Upper lobe of right lung (tissue), 1 donor: Measurements from ENCODE around the gene SLFN12. TPM values are rescaled to one million over a fixed set of nuclear protein-coding genes. Genes with fewer than 3 reads are reported as not detected.
"Not testable (repeated sequence)": the region's sequence is repeated elsewhere in the genome, so short reads cannot be mapped to it uniquely, and the experiment has no call there.

Experiments
- ATAC-seq: fragments of 200-7000 bp; cut with Tn5 transposase; one replicate; pipeline ENCODE4 v1.9.1; 2020; ENCODE audit warnings: mild to moderate bottlenecking, moderate library complexity
- DNase-seq: peaks from one replicate; pipeline ENCODE4 v3.0.0-alpha.2; 2020
- H3K27ac ChIP-seq: fragments of 200-600 bp; one replicate; pipeline ENCODE4 v1.8.0; 2022
- H3K27me3 ChIP-seq: fragments of 200-600 bp; one replicate; pipeline ENCODE4 v1.8.0; 2022; ENCODE audit warnings: mild to moderate bottlenecking
- H3K36me3 ChIP-seq: fragments of 200-600 bp; one replicate; pipeline ENCODE4 v1.8.0; 2022
- H3K4me1 ChIP-seq: fragments of 200-600 bp; one replicate; pipeline ENCODE4 v1.8.0; 2022
- H3K4me3 ChIP-seq: fragments of 200-600 bp; one replicate; pipeline ENCODE4 v1.8.0; 2022; ENCODE audit warnings: mild to moderate bottlenecking
- H3K9me3 ChIP-seq: fragments of 200-600 bp; one replicate; pipeline ENCODE4 v1.8.0; 2022
- intact Hi-C: fragments of 100-400 bp; cut with DNase I; formaldehyde crosslinking; loops from one replicate; pipeline ENCODE4 v1.11.0; 2022
- total RNA-seq: library from RNA; stranded (reverse); fragmentation: NEBNext Ultra II Directional; extraction: Animal tissue kit (Norgen Biotek cat#: 25700); gene quantifications from one replicate; pipeline ENCODE4 v1.2.1, GENCODE V29; 2021
- TF ChIP-seq, protein P1 (sequence below): fragments of 200-600 bp; IDR thresholded peaks from one replicate; pipeline ENCODE4 v1.8.0; 2022; ENCODE audit warnings: antibody characterized with exemption
- donor health status: DM: no; HTN: yes; CAD: no; lungs with severe emphysema.

SLFN12 gene
- total RNA-seq, 1 donor from 2014 or later, result 12.4 TPM

DNA sequence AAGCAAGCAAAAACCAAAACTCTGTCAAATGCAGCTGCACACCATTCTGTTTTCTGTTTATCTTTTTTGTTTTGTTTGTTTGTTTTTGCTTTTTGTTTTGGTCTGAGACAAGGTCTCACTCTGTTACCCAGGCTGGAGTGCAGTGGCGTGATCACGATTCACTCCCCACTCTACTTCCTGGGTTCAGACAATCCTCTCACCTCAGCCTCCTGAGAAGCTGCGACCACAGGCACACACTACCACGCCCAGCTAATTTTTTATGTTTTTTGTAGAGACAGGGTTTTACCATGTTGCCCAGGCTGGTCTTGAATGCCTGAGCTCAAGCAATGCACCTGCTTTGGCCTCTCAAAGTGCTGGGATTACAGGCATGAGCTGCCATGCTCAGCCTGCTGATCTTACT is 35.5 kb upstream of the SLFN12 start:
- H3K27me3 ChIP-seq, result no peaks in the 10 kb centered on the region
- no peak for ATAC-seq
- intact Hi-C loops, result no loop called here

DNA sequence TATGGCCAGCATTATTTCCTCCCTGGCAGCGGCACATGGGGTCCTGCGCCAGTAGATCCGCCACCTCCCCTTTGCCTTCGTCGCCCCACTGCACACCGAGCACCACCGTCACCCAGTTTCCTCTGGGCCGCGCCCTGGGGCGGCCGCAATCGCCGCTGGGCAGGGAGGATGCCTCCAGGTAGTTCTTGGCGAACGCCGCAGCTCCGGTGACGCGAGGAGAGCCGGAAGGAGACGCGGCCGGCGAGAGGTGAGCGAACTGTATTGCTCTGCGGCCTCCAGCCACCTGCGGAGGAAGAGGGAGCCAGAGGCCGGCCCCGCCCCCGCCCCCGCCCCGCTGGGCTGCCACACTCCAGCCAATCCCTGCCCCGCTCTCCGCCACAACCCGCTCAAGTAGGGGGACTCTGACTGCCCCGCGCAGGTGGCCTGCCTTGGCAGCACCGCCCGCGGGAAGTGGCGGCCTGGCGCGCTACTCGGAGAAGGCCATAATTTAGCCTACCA is 28.1 kb upstream of the SLFN12 start:
- Histone ChIP-seq H3K4me3 (peak overlapping the region; percentile 39), H3K36me3 (no peaks in the 10 kb centered on the region), H3K27me3 (no peaks in the 10 kb centered on the region), H3K9me3 (no peaks in the 10 kb centered on the region), H3K4me1 (peaks cover 5% of the 10 kb centered on the region), H3K27ac (no peak overlapping the region)
- DNase-seq, result peak; percentile 90
- TF ChIP-seq, protein P1, sequence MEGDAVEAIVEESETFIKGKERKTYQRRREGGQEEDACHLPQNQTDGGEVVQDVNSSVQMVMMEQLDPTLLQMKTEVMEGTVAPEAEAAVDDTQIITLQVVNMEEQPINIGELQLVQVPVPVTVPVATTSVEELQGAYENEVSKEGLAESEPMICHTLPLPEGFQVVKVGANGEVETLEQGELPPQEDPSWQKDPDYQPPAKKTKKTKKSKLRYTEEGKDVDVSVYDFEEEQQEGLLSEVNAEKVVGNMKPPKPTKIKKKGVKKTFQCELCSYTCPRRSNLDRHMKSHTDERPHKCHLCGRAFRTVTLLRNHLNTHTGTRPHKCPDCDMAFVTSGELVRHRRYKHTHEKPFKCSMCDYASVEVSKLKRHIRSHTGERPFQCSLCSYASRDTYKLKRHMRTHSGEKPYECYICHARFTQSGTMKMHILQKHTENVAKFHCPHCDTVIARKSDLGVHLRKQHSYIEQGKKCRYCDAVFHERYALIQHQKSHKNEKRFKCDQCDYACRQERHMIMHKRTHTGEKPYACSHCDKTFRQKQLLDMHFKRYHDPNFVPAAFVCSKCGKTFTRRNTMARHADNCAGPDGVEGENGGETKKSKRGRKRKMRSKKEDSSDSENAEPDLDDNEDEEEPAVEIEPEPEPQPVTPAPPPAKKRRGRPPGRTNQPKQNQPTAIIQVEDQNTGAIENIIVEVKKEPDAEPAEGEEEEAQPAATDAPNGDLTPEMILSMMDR, result no peak
- intact Hi-C loops, result no loop called here
- peak; percentile 99 for ATAC-seq

More for the DNA sequence above, 35.5 kb upstream of the SLFN12 start:
- DNase-seq, result no peak
- Histone ChIP-seq H3K27ac (no peak overlapping the region), H3K4me3 (no peak overlapping the region), H3K4me1 (no peaks in the 10 kb centered on the region), H3K36me3 (no peaks in the 10 kb centered on the region), H3K9me3 (no peaks in the 10 kb centered on the region)
- TF ChIP-seq, protein P1, result no peak

DNA sequence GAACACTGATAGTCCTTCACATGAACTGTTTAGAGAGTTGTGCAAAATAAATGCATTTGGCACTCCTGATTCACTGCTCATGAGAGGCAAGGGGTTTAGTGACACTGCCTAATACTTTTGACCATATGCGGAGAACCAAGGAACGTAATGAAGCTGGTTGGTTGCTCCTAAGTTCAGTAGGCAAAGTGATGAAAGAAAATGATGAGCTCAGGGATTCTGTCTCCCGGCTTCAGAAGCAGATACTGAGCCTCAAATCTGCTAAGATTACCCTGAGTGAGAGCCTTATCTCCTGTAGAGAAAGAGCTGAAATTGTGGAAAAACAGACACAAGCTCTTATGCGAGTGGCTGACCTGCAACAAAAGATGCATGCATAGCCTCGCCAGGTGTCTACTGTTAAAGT is 21.7 kb upstream of the SLFN12 start:
- H3K27me3 ChIP-seq, DNase-seq, H3K4me3 ChIP-seq, H3K9me3 ChIP-seq, ATAC-seq, intact Hi-C loops, H3K4me1 ChIP-seq, H3K36me3 ChIP-seq, H3K27ac ChIP-seq: not testable (repeated sequence)

DNA sequence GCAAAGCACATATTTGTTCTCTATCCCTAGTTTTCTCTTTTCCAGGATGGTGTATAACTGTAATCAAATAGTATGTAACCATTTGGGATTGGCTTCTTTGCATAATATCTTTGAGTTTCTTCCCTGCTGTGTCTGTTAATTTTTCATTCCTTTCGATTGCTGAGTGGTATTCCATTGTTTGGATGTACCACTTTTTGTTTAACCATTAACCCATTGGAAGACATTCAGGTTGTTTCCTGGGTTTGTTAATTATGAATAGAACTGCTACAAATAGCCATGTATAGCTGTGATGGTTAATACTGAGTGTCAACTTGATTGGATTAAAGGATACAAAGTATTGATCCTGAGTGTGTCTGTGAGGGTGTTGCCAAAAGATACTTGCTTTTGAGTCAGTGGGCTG is 20.9 kb upstream of the SLFN12 start:
- Histone ChIP-seq H3K27me3 (no peaks in the 10 kb centered on the region), H3K4me3 (no peak overlapping the region), H3K4me1 (peaks cover 3% of the 10 kb centered on the region), H3K27ac (no peak overlapping the region), H3K36me3 (no peaks in the 10 kb centered on the region), H3K9me3 (no peaks in the 10 kb centered on the region)
- ATAC-seq (no peak), DNase-seq (no peak)
- intact Hi-C loops, result no loop called here
- TF ChIP-seq, protein P1, result no peak

DNA sequence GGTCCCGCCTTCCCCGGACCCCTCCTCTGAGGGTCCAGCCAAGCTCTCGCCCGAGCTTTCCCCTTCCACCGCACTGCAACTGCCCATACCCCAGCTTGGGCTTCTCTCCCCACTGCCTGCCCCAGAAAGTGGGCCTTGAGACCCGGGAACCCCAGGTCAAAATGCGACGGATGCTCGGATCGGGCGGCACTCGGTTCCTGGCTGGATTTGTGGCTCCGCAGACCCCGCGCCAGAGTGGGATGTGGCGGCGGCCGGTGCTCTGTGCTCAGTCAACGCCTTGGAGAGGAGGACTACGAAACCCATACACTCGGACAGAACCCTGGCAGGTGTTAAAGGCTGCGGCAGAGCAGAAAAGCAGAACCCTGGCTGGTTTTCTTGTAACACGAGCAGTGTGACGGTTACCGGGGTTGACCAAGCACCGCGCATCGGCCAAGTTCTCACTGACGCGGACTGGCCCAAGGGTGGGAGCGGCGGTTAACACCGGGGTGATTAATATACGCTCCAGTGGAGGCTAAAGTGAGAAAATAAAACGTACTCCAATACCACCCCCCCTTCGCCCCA is 17.2 kb upstream of the SLFN12 start:
- H3K4me3 ChIP-seq, result peak overlapping the region; percentile 62
- H3K9me3 ChIP-seq, result no peaks in the 10 kb centered on the region
- TF ChIP-seq, protein P1, result no peak
- ATAC-seq (peak; percentile 35), DNase-seq (peak; percentile 65)
- H3K27ac ChIP-seq, result no peak overlapping the region
- H3K36me3 ChIP-seq, result no peaks in the 10 kb centered on the region
- intact Hi-C loops, result no loop called here
- no peaks in the 10 kb centered on the region for H3K27me3 ChIP-seq
- peaks cover 9% of the 10 kb centered on the region for H3K4me1 ChIP-seq

DNA sequence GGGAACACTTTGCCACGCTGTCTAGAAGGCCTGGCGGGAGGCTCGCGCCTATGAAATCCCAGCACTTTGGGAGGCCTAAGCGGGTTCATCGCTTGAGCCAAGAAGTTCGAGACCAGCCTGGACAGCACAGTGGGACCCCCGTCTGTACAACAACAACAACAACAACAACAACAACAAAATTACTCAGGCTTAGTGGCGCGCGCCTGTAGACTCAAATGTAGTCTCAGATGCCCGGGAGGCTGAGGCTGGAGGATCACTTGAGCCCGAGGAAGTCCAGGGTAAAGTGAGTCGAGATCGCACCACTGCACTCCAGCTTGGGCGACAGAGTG is 16.6 kb upstream of the SLFN12 start:
- H3K27ac ChIP-seq, result no peak overlapping the region
- H3K4me1 ChIP-seq, result peaks cover 9% of the 10 kb centered on the region
- no peaks in the 10 kb centered on the region for H3K36me3 ChIP-seq
- no peaks in the 10 kb centered on the region for H3K9me3 ChIP-seq
- DNase-seq, result no peak
- ATAC-seq, result no peak
- TF ChIP-seq, protein P1, result no peak
- intact Hi-C loops, result no loop called here
- peak overlapping the region; percentile 62 for H3K4me3 ChIP-seq
- H3K27me3 ChIP-seq, result no peaks in the 10 kb centered on the region
